K562 (cell line): Measurements from ENCODE around the gene OR8G5.

ENCODE experiments used
- EP400 ChIP-seq: fragments of 450-650 bp; IDR thresholded peaks from 2 replicates; pipeline ENCODE4 v1.6.1; 2017; ENCODE audit warnings: antibody characterized with exemption, mild to moderate bottlenecking, moderate library complexity
- MAFF ChIP-seq: IDR thresholded peaks from 2 replicates; pipeline ENCODE4 v1.6.1; 2012; ENCODE audit warnings: low read length, improper control_type of control experiment

DNA sequence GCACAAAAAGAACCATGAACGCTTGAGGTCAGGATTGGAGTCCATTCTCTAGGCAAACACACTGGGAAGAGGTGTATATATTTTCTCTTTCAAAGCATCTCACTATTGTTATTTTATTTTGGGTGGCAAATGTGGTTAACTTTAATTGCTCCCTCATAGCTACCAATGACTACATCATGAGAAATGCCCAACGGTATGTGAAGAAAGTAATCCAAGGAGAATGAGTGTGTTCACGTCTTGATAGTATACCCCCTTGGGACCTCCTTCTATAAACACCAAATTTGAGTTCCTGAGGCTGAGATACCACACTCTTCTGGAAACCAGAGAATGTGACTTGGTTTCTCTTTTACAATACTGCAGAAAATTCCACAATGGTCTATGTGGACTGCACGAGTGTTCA is 41.7 kb downstream of the OR8G5 start:
- no peak for TF ChIP-seq EP400
- TF ChIP-seq MAFF: no peak
